Epithelial cell of esophagus (primary cell): ENCODE results near the gene SLC12A1.

Experiments
- DNase-seq: peaks from one replicate; pipeline ENCODE4 v3.0.0; 2010; ENCODE audit warnings: low read depth
- H3K4me3 ChIP-seq: 2 replicates; pipeline ENCODE4 v1.5.1; 2011; ENCODE audit warnings: mild to moderate bottlenecking, low read length, control low read depth
- CTCF ChIP-seq: IDR thresholded peaks from 2 replicates; pipeline ENCODE4 v1.5.1; 2011; ENCODE audit warnings: low read depth, mild to moderate bottlenecking, low read length, control low read depth, inconsistent platforms; ENCODE audit not compliant: insufficient read depth; ENCODE audit errors: missing control alignments

Gene SLC12A1

GRCh38 chr15:48334260-48334659 lies 128.2 kb downstream of the SLC12A1 start:
- DNase-seq, result peak; percentile 13
- no peak overlapping the region for H3K4me3 ChIP-seq

GRCh38 chr15:48336940-48337339 lies 130.8 kb downstream of the SLC12A1 start:
- TF ChIP-seq CTCF, result no peak
- DNase-seq, result no peak
- H3K4me3 ChIP-seq, result no peak overlapping the region

More at GRCh38 chr15:48334260-48334659, 128.2 kb downstream of the SLC12A1 start:
- no peak for TF ChIP-seq CTCF

- no peak for DNase-seq
- no peak overlapping the region for H3K4me3 ChIP-seq
- no peak for TF ChIP-seq CTCF
These were observed 131.5 kb downstream of the SLC12A1 start for GRCh38 chr15:48337607-48338006.

- no peak for TF ChIP-seq CTCF
- DNase-seq, result no peak
- H3K4me3 ChIP-seq, result no peak overlapping the region
These were observed 134.0 kb downstream of the SLC12A1 start for GRCh38 chr15:48340111-48340510.

- TF ChIP-seq CTCF, result no peak
- no peak for DNase-seq
- no peak overlapping the region for H3K4me3 ChIP-seq
These were observed 137.8 kb downstream of the SLC12A1 start for GRCh38 chr15:48343865-48344264.

- no peak for TF ChIP-seq CTCF
- no peak overlapping the region for H3K4me3 ChIP-seq
- no peak for DNase-seq
These were observed 139.4 kb downstream of the SLC12A1 start for GRCh38 chr15:48345516-48345915.

- no peak overlapping the region for H3K4me3 ChIP-seq
- TF ChIP-seq CTCF, result peak; percentile 90
- DNase-seq, result peak; percentile 79
These were observed 146.5 kb downstream of the SLC12A1 start for GRCh38 chr15:48352474-48353072.
